Bronchial epithelial cell (primary cell): ENCODE data around the gene RBM23. TPM values are rescaled to one million over a fixed set of nuclear protein-coding genes. Genes with fewer than 3 reads are reported as not detected.

Experiments used
- DNase-seq: peaks from one replicate; pipeline ENCODE4 v3.0.0-alpha.2; 2010; ENCODE audit warnings: low read depth
- FAIRE-seq: peaks from 2 replicates; lab custom pipeline; 2011; peaks lifted over from hg19 to GRCh38; lab: Jason Lieb, UNC
- H3K27me3 ChIP-seq: 2 replicates; pipeline ENCODE4 v1.5.1; 2011; ENCODE audit warnings: low read length; ENCODE audit not compliant: control insufficient read depth, insufficient read depth
- H3K36me3 ChIP-seq: 2 replicates; pipeline ENCODE4 v1.5.1; 2011; ENCODE audit warnings: low read length; ENCODE audit not compliant: control insufficient read depth, insufficient read depth
- H3K4me3 ChIP-seq: 2 replicates; pipeline ENCODE4 v1.5.1; 2011; ENCODE audit warnings: mild to moderate bottlenecking, low read depth, low read length, control low read depth
- CTCF ChIP-seq: IDR thresholded peaks from 2 replicates; pipeline ENCODE4 v1.5.1; 2011; ENCODE audit warnings: mild to moderate bottlenecking, moderate library complexity, low read length, control low read depth, inconsistent platforms; ENCODE audit not compliant: insufficient read depth, severe bottlenecking
- total RNA-seq: library from RNA; depleted of rRNA; stranded (reverse); fragments of >200 nt; gene quantifications from 2 replicates; pipeline ENCODE4 v1.2.1, GENCODE V29; 2014

The RBM23 gene
- total RNA-seq, 1 donor from 2014 or later, result 26.6 TPM

- Histone ChIP-seq H3K36me3 (peaks cover 19% of the 10 kb centered on the region), H3K27me3 (no peaks in the 10 kb centered on the region), H3K4me3 (no peak overlapping the region)
- no peak for FAIRE-seq
- no peak for TF ChIP-seq CTCF
- no peak for DNase-seq
These were observed 17.1 kb downstream of the RBM23 start for GRCh38 chr14:22901799-22902198.

GRCh38 chr14:22900081-22900799 is 18.7 kb downstream of the RBM23 start:
- Histone ChIP-seq H3K27me3 (no peaks in the 10 kb centered on the region), H3K36me3 (peaks cover 17% of the 10 kb centered on the region), H3K4me3 (no peak overlapping the region)
- FAIRE-seq (no peak), DNase-seq (peak; percentile 72)
- peak; percentile 70 for TF ChIP-seq CTCF

- Histone ChIP-seq H3K4me3 (no peak overlapping the region), H3K36me3 (peaks cover 8% of the 10 kb centered on the region), H3K27me3 (no peaks in the 10 kb centered on the region)
- DNase-seq (peak; percentile 88), FAIRE-seq (no peak)
- no peak for TF ChIP-seq CTCF
These were observed 20.5 kb downstream of the RBM23 start for GRCh38 chr14:22898302-22899090.

GRCh38 chr14:22897357-22897756 is 21.6 kb downstream of the RBM23 start:
- H3K36me3 ChIP-seq, result peaks cover 6% of the 10 kb centered on the region
- no peak for TF ChIP-seq CTCF
- DNase-seq, result no peak
- no peak for FAIRE-seq
- H3K27me3 ChIP-seq, result no peaks in the 10 kb centered on the region
- H3K4me3 ChIP-seq, result no peak overlapping the region

- FAIRE-seq, result no peak
- DNase-seq, result no peak
- TF ChIP-seq CTCF, result no peak
These were observed 22.2 kb downstream of the RBM23 start for GRCh38 chr14:22896760-22897159.

More at GRCh38 chr14:22896760-22897159, 22.2 kb downstream of the RBM23 start:
- H3K4me3 ChIP-seq, result no peak overlapping the region
- H3K36me3 ChIP-seq, result peaks cover 6% of the 10 kb centered on the region
- H3K27me3 ChIP-seq, result no peaks in the 10 kb centered on the region
